BJ (cell line): ENCODE measurements around the gene EXOC3. TPM values are rescaled to one million over a fixed set of nuclear protein-coding genes. Genes with fewer than 3 reads are reported as not detected.
A peak's percentile ranks its signal among the peaks of the same experiment; 100 is the strongest.

Experiments used
- CTCF ChIA-PET: fragments of 350-600 bp; formaldehyde crosslinking; extraction: SDS; loops from one replicate; lab custom pipeline; 2021; ENCODE audit warnings: antibody characterized with exemption, inconsistent platforms; lab: Yijun Ruan, JAX
- POLR2A ChIA-PET: fragments of 300-600 bp; sonication (Branson Sonifier 250); formaldehyde crosslinking; extraction: SDS; loops from one replicate; lab custom pipeline; 2021; ENCODE audit warnings: antibody characterized with exemption; lab: Charles Lee
- DNase-seq: peaks from one replicate; pipeline ENCODE4 v3.0.0-alpha.2; 2011; ENCODE audit warnings: low read depth
- H3K27me3 ChIP-seq: 2 replicates; pipeline ENCODE4 v1.6.0; 2011; ENCODE audit warnings: low read length; ENCODE audit not compliant: control insufficient read depth, insufficient read depth
- H3K36me3 ChIP-seq: 2 replicates; pipeline ENCODE4 v1.5.1; 2011; ENCODE audit warnings: low read length; ENCODE audit not compliant: control insufficient read depth, insufficient read depth
- H3K4me3 ChIP-seq: 2 replicates; pipeline ENCODE4 v1.5.1; 2011; ENCODE audit warnings: low read depth, mild to moderate bottlenecking, control low read depth, low read length
- polyA plus RNA-seq: library from polyadenylated mRNA; depleted of rRNA; stranded (reverse); fragments of >200 nt; gene quantifications from 2 replicates; pipeline ENCODE4 v1.2.3, GENCODE V29; 2011
- TF ChIP-seq, protein P1 (sequence below): IDR thresholded peaks from 2 replicates; pipeline ENCODE4 v1.5.1; 2011; ENCODE audit warnings: low read depth, mild to moderate bottlenecking, control low read depth, inconsistent platforms, low read length, moderate library complexity; ENCODE audit not compliant: insufficient read depth

Gene EXOC3
- polyA plus RNA-seq, 1 experiment = 32.1 TPM

DNA sequence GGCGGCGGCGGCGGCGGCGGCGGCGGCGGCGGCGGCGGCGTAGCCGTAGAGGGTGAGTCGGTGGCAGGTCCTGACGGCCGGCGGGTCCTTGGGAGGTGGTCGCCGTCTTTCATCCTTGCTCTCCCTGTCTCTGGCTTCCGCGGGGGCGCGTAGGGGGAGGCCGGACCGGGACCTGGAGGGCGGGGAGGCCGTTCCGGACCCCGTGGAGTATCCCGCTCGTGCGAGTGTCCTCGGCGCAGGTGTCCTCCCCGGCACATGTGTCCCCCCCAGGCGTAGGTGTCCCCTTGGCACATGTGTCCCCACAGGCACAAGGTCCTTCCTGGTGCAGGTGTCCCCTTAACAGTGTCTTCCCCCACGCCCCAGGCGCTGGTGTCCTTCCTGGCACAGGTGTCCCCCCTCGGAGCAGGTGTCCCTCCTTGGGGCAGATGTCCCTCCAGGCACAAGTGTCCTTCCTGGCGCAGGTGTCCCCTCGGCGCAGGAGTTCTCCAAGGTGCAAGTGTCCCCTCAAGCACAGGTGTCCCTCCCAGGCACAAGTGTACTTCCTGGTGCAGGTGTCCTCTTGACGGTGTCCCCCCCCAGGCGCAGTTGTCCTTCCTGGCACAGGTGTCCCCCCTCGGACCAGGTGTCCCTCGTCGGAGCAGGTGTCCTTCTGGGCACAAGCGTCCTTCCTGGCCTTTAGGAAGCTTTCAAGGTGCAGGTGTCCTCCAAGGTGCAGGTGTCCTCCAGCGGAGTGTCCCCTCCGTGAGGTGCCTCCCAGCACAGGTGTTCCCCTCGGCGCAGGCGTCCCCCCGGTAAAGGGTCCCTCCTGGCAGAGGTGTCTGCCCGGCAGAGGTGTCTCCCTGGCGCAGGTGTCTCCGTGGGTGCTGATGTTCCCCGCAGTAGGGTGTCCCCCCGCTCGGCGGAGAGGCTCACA is 519 bp downstream of the EXOC3 start:
- TF ChIP-seq, protein P1, sequence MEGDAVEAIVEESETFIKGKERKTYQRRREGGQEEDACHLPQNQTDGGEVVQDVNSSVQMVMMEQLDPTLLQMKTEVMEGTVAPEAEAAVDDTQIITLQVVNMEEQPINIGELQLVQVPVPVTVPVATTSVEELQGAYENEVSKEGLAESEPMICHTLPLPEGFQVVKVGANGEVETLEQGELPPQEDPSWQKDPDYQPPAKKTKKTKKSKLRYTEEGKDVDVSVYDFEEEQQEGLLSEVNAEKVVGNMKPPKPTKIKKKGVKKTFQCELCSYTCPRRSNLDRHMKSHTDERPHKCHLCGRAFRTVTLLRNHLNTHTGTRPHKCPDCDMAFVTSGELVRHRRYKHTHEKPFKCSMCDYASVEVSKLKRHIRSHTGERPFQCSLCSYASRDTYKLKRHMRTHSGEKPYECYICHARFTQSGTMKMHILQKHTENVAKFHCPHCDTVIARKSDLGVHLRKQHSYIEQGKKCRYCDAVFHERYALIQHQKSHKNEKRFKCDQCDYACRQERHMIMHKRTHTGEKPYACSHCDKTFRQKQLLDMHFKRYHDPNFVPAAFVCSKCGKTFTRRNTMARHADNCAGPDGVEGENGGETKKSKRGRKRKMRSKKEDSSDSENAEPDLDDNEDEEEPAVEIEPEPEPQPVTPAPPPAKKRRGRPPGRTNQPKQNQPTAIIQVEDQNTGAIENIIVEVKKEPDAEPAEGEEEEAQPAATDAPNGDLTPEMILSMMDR = no peak
- ChIA-PET CTCF (interaction anchor here (0.6 to 1.0 kb wide), 2 partner anchors 13 to 227 kb away, joined by 3 to 5 read pairs; no protein-coding TSS in a partner anchor), POLR2A (no interaction called here)
- DNase-seq = no peak
- Histone ChIP-seq H3K4me3 (peak overlapping the region; percentile 87), H3K27me3 (no peaks in the 10 kb centered on the region), H3K36me3 (peaks cover 12% of the 10 kb centered on the region)

DNA sequence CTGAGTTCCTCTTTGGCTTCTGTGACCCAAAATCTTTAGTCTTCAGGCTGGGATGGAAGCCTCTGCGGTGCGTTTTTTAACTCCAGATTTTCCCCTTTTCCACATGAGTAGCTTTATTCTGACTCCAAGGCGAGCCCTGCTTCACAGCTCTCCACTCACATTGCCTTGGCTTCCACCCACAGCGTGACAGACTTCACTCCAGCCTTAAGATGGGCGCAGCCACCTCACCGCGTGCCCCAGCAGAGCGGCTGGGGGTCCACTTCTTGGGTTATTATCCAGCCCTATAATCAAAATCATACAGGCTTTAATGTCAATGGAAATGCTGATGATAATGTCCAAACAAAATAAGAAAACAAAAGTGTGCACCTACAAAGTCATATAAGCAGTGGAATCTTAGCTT is 1.2 kb downstream of the EXOC3 start:
- ChIA-PET POLR2A (no interaction called here), CTCF (interaction anchor here (0.6 to 3.4 kb wide), 3 partner anchors 13 to 227 kb away, joined by 3 to 11 read pairs (median 5); partner anchors contain the start of gene AHRR)
- Histone ChIP-seq H3K27me3 (no peaks in the 10 kb centered on the region), H3K4me3 (peak overlapping the region; percentile 87), H3K36me3 (peaks cover 17% of the 10 kb centered on the region)
- TF ChIP-seq, protein P1 = no peak
- DNase-seq = no peak

DNA sequence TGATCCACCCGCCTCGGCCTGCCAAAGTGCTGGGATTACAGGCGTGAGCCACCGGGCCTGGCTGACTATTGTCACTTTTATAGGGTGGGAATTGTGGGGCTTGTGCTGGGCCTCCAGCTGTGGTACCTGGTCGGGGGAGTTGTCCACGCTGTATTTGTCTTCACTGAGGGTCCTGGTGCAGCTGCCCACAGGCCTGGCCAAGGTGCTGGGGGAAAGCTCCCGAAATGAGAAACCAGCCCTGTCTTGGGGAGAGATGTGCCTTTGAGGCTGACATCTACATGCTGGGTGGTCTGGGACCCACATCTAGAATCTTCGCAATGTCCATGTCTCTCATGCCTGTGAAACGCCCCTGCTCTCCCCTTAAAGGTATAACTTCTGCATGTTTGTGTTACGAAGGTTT is 2.6 kb downstream of the EXOC3 start:
- Histone ChIP-seq H3K36me3 (peaks cover 18% of the 10 kb centered on the region), H3K27me3 (no peaks in the 10 kb centered on the region), H3K4me3 (no peak overlapping the region)
- POLR2A ChIA-PET = no interaction called here
- CTCF ChIA-PET = interaction anchor here (0.9 to 5.2 kb wide), 8 partner anchors 10 to 457 kb away, joined by 3 to 28 read pairs (median 12); partner anchors contain the start of gene AHRR
- TF ChIP-seq, protein P1 = no peak
- no peak for DNase-seq

DNA sequence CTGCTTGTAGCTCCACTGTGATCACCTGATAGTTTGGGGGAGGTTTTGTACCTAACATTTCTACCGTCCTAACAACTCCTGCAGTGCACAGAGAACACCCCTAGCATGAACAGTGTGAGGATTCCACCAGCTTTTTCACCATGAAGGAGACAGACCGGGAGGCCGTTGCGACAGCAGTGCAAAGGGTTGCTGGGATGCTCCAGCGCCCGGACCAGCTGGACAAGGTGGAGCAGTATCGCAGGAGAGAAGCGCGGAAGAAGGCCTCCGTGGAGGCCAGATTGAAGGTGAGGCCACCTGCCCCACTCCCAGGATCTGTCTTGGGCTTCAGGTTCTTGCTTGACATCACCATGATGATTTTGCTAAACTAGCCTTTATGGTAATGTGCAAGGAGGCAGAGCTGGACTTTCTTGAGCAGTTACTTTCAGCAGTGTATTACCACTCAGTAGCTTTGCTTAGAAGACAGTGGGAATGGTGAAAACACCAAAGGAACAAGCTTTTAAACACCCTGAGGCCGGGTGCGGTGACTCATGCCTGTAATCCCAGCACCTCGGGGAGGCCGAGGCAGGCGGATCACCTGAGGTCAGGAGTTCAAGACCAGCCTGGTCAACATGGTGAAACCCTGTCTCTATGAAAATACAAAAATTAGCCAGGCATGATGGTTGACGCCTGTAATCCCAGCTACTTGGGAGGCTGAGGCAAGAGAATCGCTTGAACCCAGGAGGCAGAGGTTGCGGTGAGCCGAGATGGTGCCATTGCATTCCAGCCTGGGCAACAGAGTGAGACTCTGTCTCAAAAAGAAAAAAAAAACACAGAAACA is 3.3 kb downstream of the EXOC3 start:
- TF ChIP-seq, protein P1 = no peak
- no peak overlapping the region for H3K4me3 ChIP-seq
- ChIA-PET POLR2A (interaction anchor here (0.7 kb wide), 1 partner anchor 28 kb away, joined by 7 read pairs; no protein-coding TSS in a partner anchor), CTCF (interaction anchor here (0.9 to 5.2 kb wide), 12 partner anchors 10 to 458 kb away, joined by 3 to 28 read pairs (median 10); partner anchors contain the start of gene AHRR)
- no peak for DNase-seq
- no peaks in the 10 kb centered on the region for H3K27me3 ChIP-seq
- H3K36me3 ChIP-seq = peaks cover 18% of the 10 kb centered on the region
